ENCODE results near the gene NAV2.
"Not testable (repeated sequence)": the region's sequence is repeated elsewhere in the genome, so short reads cannot be mapped to it uniquely, and the experiment has no call there.

Gene NAV2

DNA sequence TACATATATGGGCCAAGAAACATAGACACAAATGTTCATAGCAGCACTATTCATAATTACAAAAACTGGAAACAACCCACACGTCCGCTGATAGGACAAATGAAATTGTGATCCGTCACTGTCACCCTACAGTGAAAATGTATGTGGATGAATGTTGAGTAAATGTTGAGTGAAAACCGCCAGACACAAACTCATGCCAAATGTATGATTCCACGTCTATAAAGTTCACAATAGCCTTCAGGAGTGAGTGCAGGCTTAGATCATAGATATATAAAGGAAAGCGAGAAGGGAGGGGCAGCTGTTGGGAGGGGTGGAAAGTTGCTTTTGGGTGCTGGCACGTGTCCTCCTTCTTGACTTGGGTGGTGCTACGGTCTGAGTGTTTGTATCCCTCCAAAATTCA, 414.1 kb downstream of the NAV2 start:
- H3K4me3 ChIP-seq (ENCODE audit: low read depth, low read length): no peak overlapping the region

- no peak overlapping the region for H3K4me3 ChIP-seq (ENCODE audit: low read depth, low read length)
Measured at GRCh38 chr11:20127671-20128527, 415.3 kb downstream of the NAV2 start.

GRCh38 chr11:20128528-20128825, 415.8 kb downstream of the NAV2 start:
- not testable (repeated sequence) for H3K4me3 ChIP-seq (ENCODE audit: low read depth, low read length)

DNA sequence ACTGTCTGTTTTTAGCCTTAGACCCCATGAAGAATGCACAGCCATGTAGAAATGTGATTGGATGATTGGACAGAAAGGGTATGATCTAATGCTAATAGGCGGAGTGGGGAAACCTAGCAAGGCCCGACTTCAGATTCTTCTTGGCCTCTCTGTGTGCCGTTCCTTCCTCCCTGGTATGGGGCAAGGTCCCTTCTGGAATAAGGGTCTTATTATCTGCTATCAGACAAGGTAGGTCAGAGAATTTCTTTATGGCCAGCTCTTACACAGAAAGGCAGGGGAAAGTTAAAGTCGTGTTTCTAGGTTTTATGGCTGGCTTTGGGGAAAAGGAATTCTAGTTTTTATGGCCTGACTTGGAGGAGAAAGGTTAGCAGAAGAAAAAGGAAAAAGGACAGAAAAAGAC, 417.0 kb downstream of the NAV2 start:
- no peak overlapping the region for H3K4me3 ChIP-seq (ENCODE audit: low read depth, low read length)

DNA sequence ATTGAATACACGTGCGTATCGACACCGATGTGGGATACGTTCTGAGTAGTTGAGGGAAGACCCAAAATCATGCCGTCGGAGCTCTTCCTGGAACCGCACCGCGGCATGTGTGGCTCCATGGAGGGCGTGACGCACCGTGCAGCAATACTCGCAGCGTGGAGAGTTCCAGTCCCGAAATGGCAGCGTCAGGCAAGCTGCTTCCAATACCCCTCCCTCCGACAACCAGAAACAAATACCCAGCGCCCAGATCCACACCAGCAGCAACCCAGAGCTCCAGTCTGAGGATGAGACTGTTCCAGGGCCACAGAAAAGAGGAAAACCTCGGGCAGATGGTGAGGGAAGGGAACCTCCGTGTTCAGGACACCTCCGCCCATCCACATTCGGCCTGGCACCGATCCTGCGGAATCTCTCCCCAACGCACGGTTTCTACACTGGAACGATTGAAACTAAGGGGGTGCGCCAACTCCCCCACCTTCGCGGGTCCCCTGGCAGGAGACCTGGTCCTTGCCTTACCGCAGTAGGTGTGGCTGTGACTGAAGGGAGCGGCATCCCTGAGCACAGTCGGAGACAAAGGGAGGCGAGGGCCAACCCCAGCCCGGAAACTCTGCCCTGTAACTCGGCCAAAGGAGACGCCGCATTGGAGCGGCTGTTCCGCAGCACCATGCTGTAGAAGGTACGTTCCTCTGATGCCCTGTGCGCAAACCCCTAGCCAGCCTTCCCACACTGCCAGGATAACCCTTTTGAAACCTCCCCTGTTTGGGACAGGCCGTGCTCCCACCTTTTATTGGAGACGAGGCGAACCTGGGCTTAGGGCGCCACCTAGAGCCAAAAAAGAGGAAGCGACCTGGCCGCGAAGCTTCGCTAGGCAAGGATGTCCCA, 419.4 kb downstream of the NAV2 start:
- H3K4me3 ChIP-seq (ENCODE audit: low read depth, low read length): peak overlapping the region; percentile 36

DNA sequence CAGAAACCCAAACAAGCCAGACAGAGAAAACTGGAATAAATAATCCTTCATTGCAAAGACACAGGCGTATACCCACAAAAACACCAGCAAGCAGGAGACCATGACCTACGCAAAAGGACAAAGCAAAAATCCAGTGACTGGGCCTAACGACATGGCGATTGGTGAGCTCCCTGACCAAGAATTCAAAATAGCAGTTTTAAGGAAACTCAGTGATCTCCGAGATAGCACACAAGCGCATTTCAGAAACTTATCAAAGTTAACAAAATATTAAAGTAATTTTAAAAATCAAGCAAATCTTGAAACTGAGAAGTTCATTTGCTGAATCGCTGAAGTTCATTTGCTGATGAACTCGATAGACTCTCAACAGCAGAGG, 420.0 kb downstream of the NAV2 start:
- no peak overlapping the region for H3K4me3 ChIP-seq (ENCODE audit: low read depth, low read length)

DNA sequence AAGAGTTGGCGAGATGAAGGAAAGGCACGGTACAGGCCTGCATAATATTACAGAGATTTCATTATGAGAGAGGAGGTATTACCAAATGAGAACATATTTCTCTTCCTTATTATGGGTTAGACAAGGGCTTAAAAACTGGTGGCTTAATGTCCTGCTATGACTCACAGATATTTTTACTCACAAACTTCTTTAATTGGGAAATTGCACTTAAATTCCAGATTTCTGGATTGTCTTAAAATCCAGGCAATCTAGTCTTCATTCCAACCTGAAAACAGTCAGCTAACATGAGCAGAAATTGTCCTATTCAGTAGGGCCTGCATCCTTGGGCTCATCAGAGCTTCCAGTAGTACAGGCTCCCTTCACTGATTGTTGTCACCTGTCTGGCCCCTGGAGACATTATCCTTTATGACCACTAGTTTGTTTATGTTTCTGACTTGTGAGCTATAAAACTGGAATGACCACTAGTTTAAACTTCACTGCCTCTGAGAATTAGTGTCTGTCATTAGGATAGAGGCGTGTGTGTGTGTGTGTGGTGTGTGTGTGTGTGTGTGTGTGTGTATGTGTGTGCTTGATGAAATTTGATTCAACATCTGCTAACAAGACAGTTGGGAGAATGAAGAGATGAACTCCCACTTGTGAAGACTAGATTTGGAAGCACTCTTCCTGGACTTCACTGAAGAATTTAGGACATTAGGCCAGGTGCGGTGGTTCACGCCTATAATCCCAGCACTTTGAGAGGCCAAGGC, 422.5 kb downstream of the NAV2 start:
- no peak overlapping the region for H3K4me3 ChIP-seq (ENCODE audit: low read depth, low read length)

GRCh38 chr11:20137637-20138036, 425.0 kb downstream of the NAV2 start:
- H3K4me3 ChIP-seq (ENCODE audit: low read depth, low read length): no peak overlapping the region

DNA sequence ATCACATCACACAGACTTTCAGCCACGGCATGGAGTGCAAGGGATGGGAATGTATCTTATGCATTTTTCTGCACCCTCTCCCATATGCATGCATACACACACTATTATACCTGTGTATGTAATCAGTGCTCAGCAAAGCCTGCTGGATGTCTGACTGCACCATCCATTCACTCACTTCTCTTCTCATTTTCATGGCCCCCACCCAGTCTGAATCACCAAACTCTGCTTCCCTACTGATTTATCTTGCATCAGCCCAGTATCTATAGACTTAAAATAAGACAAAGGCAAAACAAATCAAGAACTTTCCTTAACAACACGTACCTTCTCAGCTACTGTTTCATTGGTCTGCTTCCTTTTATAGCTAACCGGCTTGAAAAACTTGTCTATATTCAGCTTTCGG, 426.1 kb downstream of the NAV2 start:
- no peak overlapping the region for H3K4me3 ChIP-seq (ENCODE audit: low read depth, low read length)

GRCh38 chr11:20154381-20154780, 441.7 kb downstream of the NAV2 start:
- H3K4me3 ChIP-seq (ENCODE audit: low read depth, low read length): no peak overlapping the region

- peak overlapping the region; percentile 55 for H3K4me3 ChIP-seq (ENCODE audit: low read depth, low read length)
Measured at GRCh38 chr11:20155683-20156279, 443.1 kb downstream of the NAV2 start.

DNA sequence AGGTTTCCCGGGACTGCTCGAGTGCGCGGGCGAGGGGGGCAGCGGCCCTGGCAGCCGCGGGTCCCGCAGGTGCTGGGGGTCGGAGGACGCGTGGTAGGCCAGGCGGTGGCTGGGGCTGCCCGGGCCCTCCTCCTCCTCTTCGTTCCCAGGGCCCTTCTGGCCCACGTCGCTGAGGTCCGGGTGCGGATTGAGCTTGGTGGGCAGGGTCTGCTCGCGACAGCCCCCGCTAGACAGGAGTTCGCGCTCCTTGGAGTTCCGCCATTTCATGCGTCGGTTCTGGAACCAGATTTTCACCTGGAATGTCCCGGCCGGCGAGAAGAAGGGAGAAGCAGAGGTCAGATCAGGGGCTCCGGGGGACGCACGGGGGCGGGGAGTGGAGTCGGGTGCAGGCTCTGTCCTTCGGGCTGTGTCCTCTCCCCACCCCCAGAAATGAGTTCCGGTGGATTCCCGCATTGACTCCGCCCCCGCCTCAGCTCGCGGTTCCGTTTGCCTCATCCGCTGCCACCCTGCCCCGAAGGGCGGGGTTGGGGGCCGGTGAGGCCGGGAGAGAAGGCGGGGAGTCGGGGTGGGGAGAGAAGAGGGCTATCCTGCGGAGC, 443.7 kb downstream of the NAV2 start:
- H3K4me3 ChIP-seq (ENCODE audit: low read depth, low read length): peak overlapping the region; percentile 55

DNA sequence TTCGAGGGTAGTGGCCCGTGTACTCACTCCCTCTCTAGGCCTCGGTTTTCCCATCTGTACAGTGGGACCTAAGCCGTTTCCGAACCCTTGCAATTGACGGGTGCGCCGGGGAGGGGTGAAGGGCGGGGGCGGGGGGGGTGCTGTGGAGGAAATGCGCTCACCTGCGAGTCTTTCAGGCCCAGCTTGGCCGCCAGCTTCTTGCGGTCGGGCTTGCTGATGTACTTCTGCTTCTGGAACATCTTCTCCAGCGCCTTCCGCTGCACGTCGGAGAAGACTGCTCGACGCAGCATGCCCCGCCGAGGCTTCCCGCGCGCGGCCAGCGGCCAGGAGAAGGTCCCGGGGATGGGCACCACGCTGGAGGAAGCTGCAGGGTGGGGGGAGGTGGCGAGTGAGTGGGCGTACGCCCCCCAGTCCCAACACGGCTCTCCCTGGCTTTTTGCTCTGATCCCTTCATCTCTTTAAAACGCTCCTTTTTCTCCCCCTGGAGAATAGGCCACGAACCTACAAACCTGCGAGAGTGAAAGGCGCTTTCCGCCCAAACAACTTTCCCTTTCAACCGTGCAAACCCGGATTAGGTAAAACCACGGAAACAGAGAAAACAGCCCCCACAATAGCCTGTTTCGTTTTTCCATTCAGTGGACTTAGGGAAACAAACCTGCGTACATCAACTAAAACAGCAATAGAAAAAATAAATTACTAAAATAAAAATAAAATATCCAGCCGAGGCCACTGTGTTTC, 444.4 kb downstream of the NAV2 start:
- H3K4me3 ChIP-seq (ENCODE audit: low read depth, low read length): peak overlapping the region; percentile 55

DNA sequence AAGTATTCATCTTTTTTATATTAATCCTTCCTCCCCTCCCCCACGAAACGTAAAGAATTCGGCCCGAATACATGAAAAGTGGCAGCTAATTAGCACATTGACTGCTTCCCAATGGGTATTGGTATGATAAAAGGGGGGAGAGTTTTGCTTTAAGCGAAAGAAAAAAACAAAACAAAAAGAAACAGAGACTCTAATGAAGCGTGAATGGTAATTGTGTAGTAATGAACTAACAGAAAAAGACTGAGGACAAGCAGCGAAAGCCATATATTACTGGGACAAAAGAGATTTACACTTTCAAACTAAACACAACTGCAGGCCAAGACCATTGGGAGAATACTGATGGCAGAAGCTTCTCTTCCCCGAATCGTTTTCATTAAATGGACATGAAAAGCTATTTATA, 445.1 kb downstream of the NAV2 start:
- no peak overlapping the region for H3K4me3 ChIP-seq (ENCODE audit: low read depth, low read length)

DNA sequence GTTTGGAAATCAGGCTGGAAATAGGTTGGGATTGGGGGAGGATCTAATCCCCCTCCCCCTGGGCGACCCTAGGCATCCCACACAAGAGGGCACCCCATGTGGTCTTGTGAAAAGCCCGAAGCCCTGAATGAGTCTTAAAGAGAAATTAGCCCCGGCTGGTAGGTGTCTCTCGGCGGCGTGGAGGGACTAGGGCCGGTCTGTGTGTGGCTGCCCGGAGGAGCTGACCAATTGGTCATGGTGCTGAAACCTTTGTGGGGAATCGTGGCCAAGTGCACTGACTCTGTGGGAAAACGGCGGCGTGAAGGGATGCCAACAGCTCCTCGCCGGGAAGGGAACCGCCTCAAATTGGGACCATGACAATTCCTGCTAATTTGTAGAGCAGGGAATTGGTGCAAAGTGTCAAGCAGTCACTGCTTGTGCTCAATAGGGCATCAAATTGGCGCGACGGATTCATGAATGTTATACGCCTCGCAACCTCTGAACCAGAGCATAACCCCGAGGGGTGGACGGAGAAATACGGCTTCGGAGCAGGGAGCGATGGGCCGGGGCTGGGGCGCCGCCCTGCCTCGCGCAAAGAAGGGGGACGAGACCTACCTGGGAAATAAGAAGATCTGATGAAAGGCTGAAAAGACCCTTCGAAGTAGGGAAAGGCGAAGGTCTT, 446.1 kb downstream of the NAV2 start:
- H3K4me3 ChIP-seq (ENCODE audit: low read depth, low read length): no peak overlapping the region

DNA sequence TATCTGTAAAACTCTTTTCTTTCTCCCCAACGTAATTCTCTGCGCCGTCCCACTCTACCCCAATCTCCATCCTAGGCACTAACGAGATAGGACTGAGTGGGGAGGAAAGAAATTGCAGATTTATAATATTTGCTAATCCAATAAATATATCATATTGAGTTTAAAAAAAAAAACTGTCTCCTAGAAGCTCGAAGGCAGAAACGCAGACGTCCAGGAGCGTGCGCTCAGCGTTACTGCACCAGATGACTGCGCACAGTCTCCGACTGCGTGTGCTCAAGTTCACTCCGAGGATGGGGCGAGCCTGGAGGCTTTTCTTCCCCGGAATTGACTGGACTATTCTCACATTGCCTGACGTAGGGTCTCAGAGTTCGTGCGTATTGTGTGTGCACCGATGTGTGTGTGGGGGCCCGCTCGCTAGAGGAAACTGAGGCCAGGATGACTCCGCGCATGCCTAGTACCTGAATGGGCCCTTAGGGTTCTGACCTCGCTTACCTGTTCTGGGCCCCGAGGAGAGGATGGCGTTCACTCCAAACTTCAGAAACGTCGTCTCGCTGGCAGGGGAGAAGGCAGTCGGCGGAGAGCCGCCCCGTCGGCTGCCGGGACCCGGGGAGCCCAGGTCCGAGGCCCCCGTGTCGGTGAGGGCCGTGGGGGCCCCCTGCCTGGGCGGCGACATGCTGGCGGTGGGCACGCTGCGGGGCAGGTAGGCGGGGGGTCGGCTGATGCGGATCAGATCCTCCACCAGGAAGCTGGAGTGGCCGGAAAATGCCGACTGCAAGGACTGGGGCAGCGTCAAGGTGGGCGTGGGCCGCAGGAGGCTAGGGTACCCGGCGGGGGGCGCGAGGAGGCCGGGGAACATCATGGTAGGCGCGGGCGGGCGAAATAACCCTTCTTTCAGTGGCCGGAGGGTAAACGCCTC, 447.1 kb downstream of the NAV2 start:
- no peak overlapping the region for H3K4me3 ChIP-seq (ENCODE audit: low read depth, low read length)

GRCh38 chr11:20160425-20161229, 448.0 kb downstream of the NAV2 start, which contains the start of gene DBX1:
Gene DBX1, minus strand, starts transcription at chr11:20160475. Its CDS starts 151 bp downstream, at chr11:20160324.
- H3K4me3 ChIP-seq (ENCODE audit: low read depth, low read length): no peak within 1 kb of the TSS

Measured in iPS-11a (cell line).